GF-D8 (cell line): Measurements from ENCODE around the gene VHLL.

ENCODE experiments used
- DNase-seq: peaks from one replicate; lab custom pipeline; 2025; lab: John Stamatoyannopoulos, UW

VHLL gene

GRCh38 chr1:156257711-156258110 is 41.4 kb downstream of the VHLL start:
- DNase-seq: peak; percentile 3

- DNase-seq: no peak
Observed at GRCh38 chr1:156253634-156254033, 45.5 kb downstream of the VHLL start.

GRCh38 chr1:156251527-156251926 is 47.6 kb downstream of the VHLL start:
- DNase-seq: peak; percentile 80

GRCh38 chr1:156249593-156249992 is 49.5 kb downstream of the VHLL start:
- no peak for DNase-seq
